CD4-positive, alpha-beta T cell treated with Interleukin-12 subunit alpha and Interleukin-12 subunit beta, for 1 hour (primary cell): ENCODE measurements around the gene CPSF4.

Experiments
- DNase-seq: peaks from one replicate; pipeline ENCODE4 v3.0.0-alpha.2; 2020

The CPSF4 gene

DNA sequence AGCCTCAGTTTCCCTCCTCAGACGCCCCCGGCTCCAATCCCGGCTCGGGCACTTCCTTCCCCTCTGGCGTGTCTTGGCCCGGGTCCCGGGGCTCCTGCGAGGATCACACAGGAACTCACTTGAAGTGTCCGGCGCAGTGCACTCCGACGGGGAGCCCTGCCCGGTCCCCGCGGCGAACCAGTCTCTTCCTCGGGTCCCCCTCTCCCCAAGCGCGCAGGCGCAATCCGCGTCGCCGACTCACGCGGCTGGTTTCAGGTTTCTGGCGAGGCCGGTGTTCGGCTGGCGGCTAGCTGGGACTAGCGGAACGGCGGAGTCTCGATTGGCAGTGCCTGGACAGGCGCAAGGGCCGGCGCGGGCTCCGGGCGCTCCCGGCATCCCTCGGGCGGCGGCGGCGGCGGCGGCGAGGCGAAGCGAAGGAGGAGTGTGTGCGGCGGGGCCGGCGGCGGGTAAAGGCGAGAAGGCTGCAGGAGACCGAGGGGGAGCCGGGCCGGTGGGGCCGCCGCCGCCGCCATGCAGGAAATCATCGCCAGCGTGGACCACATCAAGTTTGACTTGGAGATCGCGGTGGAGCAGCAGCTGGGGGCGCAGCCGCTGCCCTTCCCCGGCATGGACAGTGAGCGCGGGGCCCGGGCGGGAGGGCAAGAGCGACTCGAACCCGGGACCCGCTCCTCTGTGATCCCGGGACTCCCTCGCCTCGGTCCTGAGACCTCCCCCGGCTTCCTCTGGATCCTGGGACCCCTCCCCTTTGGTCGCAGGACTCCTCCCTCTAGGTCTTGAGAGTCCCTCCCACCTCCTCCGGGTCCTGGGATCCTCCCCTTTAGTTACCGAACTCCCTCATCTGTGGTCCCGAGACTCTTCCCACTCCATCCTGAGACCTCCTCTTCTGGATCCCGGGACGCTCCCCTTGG lies at the start of gene CPSF4, which contains the start of gene PTCD1:
Gene CPSF4, plus strand, starts transcription at position 371 of the 908 bp plus-strand sequence. Its CDS starts 140 bp downstream, at position 511.
Gene PTCD1, minus strand, starts transcription at position 226 of the 908 bp plus-strand sequence. CDS start 3,556 bp downstream, outside the sequence.
- peak; percentile 92 for DNase-seq

DNA sequence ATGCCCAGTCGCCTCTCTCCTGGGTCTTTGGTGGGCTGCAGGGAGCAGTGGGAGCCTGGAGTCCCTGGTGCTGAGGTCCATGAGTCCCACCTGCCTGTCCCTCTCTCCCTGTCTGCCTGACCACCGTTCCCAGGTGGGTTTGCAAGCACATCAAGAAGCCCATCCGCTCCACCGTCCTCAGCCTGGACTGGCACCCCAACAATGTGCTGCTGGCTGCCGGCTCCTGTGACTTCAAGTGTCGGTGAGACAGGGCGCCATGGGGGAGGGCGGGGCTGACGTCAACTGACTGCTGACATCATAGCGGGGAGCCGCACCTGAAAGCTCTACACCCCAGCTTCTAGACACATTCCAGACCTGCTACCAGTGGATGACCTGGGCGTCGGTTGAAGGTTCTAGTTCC lies 49.0 kb upstream of the CPSF4 start:
- DNase-seq: no peak

DNA sequence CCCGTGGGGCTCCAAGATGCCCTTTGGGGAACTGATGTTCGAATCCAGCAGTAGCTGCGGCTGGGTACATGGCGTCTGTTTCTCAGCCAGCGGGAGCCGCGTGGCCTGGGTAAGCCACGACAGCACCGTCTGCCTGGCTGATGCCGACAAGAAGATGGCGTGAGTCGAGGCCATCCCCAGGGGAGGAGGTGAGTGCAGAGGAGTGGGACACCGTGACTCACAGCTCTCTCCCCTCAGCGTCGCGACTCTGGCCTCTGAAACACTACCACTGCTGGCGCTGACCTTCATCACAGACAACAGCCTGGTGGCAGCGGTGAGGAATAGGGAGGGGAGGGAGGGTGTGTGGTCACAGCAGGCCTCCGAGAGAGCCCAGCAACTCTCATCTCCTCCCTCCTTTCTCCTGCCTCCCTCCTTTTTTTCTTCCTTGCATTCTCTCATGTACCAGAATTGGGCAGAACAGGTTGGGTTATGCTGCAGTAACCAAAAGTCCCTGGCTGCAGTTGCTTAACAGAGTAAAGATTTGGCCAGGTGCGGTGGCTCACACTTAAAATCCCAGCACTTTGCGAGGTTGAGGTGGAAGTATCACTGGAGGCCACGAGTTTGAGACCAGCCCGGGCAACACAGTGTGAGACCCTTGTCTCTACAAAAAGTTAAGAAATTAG lies 47.7 kb upstream of the CPSF4 start:
- DNase-seq: no peak

DNA sequence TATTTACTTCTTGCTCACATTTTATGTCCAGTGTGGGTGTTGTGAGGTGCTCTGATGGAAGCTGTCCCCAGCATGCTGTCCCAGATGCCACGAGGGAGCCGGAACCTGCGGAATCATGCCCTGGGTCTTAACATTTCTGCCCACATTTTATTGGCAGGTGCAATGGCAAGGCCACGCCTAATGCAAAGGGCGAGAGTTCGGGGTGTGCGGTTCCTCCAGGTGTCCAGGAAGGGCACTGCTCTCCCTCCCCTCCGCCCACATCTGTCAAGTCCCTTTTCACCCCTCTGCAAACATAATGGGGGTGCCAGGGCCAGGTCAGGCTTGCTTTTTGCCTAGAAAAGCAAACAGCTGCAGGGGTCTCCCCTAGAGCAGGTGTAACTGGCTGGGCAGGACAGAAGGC lies 46.7 kb upstream of the CPSF4 start:
- no peak for DNase-seq

DNA sequence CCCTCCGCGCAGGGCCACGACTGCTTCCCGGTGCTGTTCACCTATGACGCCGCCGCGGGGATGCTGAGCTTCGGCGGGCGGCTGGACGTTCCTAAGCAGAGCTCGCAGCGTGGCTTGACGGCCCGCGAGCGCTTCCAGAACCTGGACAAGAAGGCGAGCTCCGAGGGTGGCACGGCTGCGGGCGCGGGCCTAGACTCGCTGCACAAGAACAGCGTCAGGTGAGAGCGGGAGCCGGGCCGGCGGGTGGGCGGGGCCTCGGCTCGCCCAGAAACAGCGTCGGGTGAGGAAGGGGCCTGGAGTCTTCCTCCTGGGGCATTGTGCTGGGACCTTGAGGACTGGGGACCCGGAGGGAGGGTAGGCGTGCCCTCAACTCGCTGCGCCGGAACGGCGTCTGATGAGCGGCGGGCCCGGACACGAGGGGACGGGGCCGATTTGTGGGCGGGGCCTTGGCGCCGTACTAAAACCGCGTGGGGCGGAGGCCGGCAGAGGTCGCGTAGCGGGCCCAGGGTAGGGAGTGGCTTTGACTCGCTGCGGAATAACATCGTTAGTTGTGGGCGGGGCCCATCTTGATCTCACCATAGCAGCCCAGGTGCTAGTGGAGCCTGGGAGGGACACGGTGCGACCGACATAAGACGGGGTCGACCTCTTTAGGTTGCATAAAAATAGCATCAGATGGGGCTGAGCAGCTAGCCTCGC lies 45.9 kb upstream of the CPSF4 start:
- peak; percentile 91 for DNase-seq

DNA sequence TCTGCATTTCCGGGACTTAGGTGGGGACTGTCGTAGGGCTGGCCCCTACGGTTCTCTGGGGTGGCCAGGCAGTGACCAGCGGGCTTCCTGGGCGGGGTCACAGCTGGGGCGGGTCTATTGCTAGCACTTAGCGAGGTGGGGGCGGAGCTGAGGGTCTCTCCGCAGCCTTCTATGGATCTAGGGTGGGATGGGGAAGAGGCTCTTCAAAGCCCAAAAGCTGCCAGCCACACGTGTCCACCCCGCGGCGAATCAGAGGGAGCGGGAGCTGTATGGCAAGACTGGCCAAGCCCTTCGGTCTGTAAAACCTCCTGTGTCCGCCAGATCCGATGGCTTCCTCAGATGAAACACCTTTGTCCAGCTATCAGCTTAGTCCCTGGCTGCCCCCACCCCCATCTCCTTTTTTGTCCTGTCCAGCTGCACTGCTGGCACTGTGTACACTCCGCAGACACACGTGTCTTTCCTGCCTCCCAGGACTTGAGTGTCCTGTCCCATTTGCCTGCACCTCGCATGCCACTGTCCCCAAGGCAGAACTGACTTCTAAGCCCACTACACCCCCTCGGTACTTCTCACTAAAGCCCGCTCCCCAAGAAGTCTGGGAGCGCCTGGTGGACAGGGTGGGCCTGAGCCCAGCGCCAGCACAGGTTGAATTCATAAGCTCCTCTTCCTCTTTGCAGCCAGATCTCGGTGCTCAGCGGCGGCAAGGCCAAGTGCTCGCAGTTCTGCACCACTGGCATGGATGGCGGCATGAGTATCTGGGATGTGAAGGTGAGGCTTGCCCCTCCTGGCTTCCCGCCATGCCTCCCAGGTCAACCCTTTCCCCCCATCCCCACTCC lies 45.2 kb upstream of the CPSF4 start:
- DNase-seq: no peak

DNA sequence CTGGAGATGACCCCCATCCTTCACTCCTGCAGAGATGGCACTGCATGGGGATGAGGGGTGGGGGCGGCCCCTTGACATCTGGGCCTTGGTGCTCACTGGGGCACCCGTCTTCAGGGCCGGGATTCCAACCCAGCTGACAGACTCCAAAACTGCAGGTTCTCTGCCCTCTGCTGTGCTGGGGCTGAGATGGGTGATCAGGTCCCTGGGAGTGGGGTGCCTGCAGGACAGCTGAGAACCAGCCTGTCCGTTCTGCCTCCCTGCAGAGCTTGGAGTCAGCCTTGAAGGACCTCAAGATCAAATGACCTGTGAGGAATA lies 44.6 kb upstream of the CPSF4 start:
- no peak for DNase-seq

DNA sequence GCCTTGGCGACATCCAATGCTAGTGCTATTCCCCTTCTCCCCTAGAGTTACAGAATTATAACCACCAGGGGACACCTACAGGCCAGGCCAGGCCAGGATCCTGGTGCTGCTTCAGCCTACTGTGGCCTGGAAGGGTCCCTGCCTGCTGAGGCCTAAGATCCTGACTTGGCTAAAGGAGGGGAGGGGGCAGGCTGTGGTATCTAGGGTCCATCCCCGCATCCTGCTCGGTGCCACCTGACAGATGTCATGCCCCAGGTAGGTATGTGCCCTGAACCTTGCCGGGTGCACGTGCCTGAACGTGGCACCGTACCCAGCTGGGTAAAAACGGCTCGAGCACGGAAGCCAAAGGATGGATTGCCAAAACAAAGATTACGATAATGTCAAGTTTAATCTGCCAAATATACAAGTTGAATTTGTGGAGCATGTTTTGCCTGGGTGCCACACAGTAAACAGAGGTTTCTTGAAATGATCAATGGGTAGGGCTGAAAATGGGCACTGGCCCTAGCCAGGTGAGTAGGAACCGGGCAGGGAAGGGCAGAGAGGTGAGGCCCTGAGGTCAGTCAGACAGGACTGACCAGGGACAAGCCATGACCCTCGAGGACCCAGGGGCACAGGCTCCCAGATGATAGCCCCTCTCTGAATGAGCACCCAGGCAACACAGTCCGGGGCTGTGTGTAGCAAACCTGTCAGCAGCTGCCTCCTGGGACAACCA lies 43.0 kb upstream of the CPSF4 start:
- no peak for DNase-seq

DNA sequence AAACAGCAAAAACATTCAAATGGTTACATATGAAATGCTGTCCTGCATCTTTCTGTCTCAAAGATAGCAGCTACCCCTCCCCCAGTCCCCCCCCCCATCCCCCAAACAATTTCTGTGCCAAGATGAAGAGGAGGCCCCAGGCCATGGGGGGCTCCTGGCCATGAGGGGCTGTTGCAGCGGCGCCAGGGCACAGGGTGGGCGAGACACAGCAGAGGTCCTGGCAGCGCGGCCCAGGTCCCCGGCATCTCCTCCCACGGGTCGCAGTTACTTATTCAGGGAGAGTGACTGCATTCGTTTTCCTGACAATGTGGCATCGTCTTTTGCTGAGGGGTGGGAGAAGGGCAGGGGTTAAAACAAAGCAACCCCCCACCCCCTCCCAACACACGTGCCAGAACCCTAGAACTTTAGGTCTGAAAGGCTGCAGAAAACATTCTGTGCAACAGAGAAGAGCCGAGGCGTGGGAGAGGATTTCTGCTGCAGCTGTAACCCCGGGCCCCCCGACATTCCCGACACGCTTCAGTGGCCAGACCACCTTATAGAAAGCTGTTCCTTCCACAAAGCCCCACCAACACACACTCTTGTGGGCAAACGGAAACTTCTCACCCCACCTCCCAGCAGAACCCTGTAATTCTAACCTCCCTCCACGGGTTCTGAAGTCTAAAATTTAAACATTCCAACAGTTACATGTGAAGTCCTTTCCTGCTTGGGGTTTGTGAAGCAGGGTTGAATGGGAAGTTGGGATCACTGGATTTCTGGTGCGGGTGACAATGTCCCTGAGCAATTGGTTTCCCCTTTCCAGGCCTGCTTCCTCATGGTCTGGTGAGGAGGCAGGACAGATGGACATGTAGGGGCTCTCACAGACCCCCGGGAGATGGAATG lies 42.1 kb upstream of the CPSF4 start:
- DNase-seq: no peak

DNA sequence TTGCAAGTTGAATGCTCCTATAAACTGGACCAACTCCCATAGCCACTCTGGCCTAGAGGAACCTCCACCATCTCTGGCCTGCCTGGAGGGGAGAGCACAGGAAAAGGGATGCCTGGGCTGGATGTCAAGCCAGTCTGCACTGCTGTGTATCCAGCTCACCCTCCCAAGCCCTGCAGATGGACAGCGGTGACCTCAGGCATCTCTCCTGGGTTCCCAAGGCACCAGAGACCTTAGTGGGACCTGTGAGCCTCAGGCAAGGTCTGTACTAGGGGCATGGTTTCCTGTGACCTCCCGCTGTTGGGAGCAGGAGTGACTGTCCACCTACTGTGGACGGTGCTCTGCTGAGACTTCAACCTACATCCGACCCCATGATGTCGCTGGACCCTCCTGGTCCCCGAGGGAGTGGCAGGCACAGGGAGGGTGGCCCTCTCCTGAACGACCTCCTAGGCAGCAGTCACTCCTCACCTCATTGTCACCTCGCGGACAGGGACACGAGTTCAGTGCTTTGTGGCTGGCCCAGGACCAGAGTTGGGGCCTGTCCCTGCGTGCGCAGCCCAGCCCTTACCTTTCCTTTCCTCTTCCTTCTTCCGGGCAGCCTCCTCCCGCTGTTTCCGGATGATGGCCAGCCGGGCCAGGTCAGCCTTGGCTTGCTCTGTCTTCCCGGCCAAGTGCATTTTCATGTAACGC lies 41.3 kb upstream of the CPSF4 start:
- DNase-seq: no peak

DNA sequence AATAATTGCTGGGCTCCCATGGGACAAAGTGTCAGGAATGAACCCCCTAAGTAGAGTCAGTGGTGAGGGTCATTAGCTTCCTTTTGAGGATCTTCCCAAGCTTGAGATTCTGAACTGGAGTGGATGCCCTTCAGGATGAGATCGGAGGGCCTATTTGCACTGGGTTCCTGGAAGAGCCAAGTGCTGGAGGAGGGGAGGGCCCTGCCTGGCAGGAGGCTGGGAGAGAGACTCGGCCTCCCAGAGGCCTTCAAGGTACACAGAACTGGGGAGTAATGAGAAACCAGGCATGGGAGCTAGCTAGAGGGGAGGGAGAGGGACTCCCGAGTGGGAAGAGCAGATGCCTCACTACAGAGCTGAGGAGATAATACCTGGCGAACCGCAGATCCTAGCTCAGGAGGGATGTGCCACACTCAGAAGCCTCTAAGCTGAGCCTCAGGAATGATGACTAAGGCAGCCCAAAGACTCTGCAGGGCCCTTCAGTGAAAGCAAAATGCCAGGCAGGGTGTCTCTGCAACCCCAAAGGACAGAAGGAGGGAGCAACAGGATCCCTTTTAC lies 39.8 kb upstream of the CPSF4 start:
- DNase-seq: no peak

DNA sequence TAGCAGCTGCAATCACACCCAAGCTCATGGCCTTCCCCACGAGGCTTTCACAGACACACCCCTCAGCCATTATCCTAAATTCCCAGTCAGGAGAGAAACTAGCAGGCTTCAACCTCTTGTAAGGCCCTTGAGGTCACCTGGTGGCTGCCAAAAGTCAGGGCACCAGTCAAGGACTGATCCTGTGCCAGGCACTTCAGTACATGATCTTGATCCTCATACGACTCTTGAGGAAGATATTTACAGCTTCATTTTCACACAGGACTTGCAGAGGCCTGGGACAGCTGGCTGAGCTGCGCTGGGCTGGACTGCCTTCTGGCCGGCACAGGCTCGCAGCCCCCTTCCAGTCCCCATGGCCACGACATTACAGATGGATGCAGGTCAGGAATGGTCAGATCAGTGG lies 39.1 kb upstream of the CPSF4 start:
- no peak for DNase-seq

DNA sequence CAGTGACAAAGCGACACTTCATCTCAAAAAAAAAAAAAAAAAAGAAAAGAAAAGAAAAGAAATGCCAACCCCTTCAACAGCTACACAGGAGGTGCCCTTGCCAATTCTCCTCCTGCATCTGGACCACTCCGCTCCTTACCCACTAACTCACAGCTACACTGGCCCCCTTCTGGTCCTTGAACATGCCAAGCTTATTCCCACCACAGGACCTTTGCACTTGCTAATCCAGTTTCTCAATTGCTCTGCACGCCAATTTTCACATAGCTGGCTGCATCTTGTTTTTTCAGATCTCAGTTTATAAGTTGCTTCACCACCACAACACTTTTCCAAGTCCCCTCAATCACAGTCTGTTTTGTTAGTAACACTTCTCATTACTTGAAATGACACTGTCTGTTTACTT lies 35.9 kb upstream of the CPSF4 start:
- DNase-seq: no peak

DNA sequence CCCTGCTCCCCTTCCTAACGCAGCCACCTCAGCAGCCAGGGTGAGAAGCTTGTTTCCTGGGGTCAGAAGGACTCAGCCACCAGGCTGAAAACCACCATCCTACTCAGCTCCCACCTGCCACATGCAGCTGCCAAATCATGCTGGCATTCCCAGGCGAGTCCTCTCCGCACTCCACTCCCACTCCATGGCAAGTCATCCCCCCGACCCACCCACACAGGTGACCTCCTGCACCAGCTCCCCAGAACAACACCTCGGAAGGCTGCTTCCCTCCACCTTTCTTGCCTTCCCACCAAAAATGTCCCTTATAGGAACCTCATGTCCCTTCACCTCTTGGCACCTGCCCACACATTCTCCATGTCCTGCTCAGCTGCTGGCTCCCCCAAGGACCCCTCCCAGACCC lies 35.0 kb upstream of the CPSF4 start:
- DNase-seq: no peak

DNA sequence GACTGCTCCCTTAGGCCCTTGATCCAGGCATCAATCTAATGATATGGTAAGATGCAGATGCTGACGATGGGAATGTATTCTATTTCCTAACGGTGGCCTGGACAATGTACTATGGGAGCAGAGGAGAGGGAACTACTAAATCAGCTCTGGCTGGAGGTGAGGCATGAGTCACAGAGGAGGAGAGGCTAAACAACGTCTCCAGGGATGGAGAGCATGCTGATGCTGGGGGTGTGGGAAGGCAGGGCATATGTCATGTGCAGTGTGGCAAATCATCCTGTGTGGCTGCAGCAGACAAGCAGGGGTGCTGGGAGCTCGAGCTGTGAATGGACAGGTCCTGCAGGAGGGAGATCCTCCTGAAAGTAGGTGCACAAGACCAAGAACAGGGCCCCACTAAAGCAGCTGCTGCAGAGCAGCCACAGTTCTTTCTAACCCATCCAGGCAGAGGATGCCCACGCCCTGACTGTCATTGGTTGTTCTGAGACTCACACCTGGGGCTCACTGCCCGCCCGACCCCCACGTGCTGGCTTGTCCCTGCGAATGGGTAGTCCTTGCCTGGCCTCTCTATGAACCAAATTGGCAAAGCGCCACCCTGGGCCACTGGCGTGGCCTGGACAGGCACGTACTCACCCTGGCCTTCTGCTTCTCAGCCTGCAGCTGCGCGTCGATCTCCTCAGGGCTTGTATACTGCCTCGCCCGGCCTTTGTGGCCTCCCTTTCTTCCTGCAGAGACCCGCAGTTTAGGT lies 34.3 kb upstream of the CPSF4 start:
- DNase-seq: no peak

DNA sequence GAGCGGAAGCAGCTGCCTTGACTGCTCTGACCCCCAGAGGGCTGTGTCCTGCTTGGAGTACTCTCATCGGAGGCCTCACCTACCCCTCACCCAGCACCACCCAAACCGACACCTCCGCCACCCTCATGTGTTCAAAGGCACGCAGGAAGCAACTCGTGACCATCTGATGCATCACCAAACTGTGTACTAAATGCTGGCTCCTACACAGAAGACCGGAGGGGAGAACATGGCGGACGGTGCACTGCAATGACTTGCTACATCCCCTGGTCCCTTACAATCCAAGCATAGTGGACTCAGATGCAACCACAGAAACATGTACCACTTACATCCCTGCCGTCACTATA lies 33.8 kb upstream of the CPSF4 start:
- DNase-seq: no peak

DNA sequence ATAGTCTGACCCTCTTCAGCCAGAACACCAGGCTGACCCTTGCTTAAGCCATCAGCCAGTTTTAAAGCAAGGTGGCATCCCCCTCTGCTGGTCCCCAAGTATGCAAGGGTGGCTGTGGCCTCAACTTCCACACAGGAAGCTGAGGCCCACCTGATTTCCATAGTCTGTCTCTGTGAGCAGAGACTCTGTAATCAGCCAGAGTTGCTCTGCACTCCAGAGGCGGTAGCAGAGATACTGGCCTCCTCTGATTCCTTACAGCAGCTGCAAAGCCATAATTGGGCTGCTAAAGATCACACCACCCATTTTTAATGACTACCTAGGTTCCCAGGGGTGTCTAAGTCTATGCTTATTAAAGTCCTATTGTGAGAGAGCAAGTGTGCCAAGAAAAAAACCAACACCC lies 32.2 kb upstream of the CPSF4 start:
- DNase-seq: no peak

DNA sequence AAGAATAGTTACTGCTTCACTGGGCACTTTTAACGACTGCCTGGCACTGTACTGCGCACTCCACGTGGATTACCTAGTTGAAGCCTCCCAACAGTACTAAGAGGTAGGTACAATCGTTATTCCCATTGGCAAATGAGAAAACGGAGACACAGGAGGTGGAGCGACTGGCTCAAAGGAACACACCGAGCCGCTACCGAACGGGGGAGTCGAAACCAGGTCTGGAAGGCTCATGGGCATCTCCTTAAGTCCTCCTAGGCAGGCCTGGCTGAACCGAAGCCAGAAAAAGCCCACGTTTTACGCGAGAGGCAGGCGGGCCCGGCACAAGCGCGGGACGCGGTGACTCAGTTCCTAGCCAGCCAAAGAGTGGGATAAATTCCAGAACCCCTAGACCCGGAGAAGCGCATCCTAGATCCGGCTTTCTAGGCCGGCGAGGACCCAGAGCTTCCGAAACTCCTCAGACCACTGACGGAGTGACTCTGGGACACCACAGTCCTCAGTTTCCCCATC lies 30.8 kb upstream of the CPSF4 start:
- DNase-seq: peak; percentile 32
